AG08395 (cell line): ENCODE results near the gene PCAT6.

Source experiments
- DNase-seq: peaks from one replicate; pipeline ENCODE4 v3.0.0; 2012; ENCODE audit warnings: mixed read lengths, low spot score

PCAT6 gene

GRCh38 chr1:202848191-202848542, 37.4 kb downstream of the PCAT6 start:
- no peak for DNase-seq

GRCh38 chr1:202850593-202851362, 40.0 kb downstream of the PCAT6 start:
- DNase-seq, result no peak

GRCh38 chr1:202852163-202852904, 41.6 kb downstream of the PCAT6 start:
- peak; percentile 60 for DNase-seq

- DNase-seq, result no peak
Observed at GRCh38 chr1:202854787-202855186, 44.0 kb downstream of the PCAT6 start.

- DNase-seq, result no peak
Observed at GRCh38 chr1:202856014-202856413, 45.3 kb downstream of the PCAT6 start.

GRCh38 chr1:202857136-202857610, 46.4 kb downstream of the PCAT6 start:
- DNase-seq, result no peak

- peak; percentile 67 for DNase-seq
Observed at GRCh38 chr1:202858331-202858730, 47.6 kb downstream of the PCAT6 start.

- peak; percentile 23 for DNase-seq
Observed at GRCh38 chr1:202858789-202859414, 48.1 kb downstream of the PCAT6 start.

GRCh38 chr1:202860744-202861419, 50.1 kb downstream of the PCAT6 start:
- peak; percentile 25 for DNase-seq
